Sigmoid colon (tissue), 7 donors: ENCODE measurements around the gene LAMA4. TPM values are rescaled to one million over a fixed set of nuclear protein-coding genes. Genes with fewer than 3 reads are reported as not detected.
"Not testable (repeated sequence)": the region's sequence is repeated elsewhere in the genome, so short reads cannot be mapped to it uniquely, and the experiment has no call there.

ENCODE experiments used
- DNase-seq: peaks from one replicate; pipeline ENCODE4 v3.0.0-alpha.2; 2019
- H3K27ac ChIP-seq, 4 donors: fragments of 200-600 bp; sonication (generic); one replicate each; pipeline ENCODE4 v1.5.1; 2016 to 2019; ENCODE audit warnings: mild to moderate bottlenecking in 1 of 4
- H3K27me3 ChIP-seq, 3 donors: fragments of 200-600 bp; sonication (generic); one replicate each; pipeline ENCODE4 v1.5.1; 2019; ENCODE audit warnings: mild to moderate bottlenecking in 1 of 3
- H3K36me3 ChIP-seq, 4 donors: fragments of 200-600 bp; sonication (generic); one replicate each; pipeline ENCODE4 v1.5.1; 2016 to 2019
- H3K4me1 ChIP-seq, 4 donors: fragments of 200-600 bp; sonication (generic); one replicate each; pipeline ENCODE4 v1.5.1; 2017 to 2019
- H3K4me3 ChIP-seq, 4 donors: fragments of 200-600 bp; sonication (generic); one replicate each; pipeline ENCODE4 v1.5.1; 2017 to 2019; ENCODE audit warnings: mild to moderate bottlenecking in 2 of 4, moderate library complexity in 1 of 4
- H3K9me3 ChIP-seq, 4 donors: fragments of 200-600 bp in 3 of 4; sonication (generic) in 3 of 4; one replicate each; pipeline versions ENCODE4 v1.5.1 to v1.6.1; 2013 to 2019
- CTCF ChIP-seq, 4 experiments: fragments of 450-650 bp in 3 of 4; fragments of 200-600 bp in 1 of 4; IDR thresholded peaks; one replicate each; pipeline ENCODE4 v1.5.1; 2016 to 2019; ENCODE audit warnings: antibody characterized with exemption in 4 of 4, mild to moderate bottlenecking in 3 of 4, moderate library complexity in 2 of 4
- EP300 ChIP-seq, 4 donors: sonication (generic); formaldehyde crosslinking; IDR thresholded peaks; one replicate each; pipeline ENCODE4 v1.6.1; 2017; ENCODE audit warnings: antibody characterized with exemption in 4 of 4
- POLR2A ChIP-seq, 2 donors: fragments of 450-650 bp; IDR thresholded peaks; one replicate each; pipeline ENCODE4 v1.6.1; 2016; ENCODE audit warnings: antibody characterized with exemption in 2 of 2, mild to moderate bottlenecking in 2 of 2, moderate library complexity in 2 of 2
- POLR2AphosphoS5 ChIP-seq, 4 donors: sonication (generic); formaldehyde crosslinking; IDR thresholded peaks; one replicate each; pipeline ENCODE4 v1.6.1; 2017; ENCODE audit warnings: antibody characterized with exemption in 4 of 4
- WGBS, 2 donors: extraction: QIAGEN DNeasy Blood & Tissue Kit; methylation state at CpG; one replicate each; pipeline ENCODE4 v1.1.7; 2013; 5-methylcytosine and 5-hydroxymethylcytosine counted together
- intact Hi-C: fragments of 100-400 bp; cut with DNase I; formaldehyde crosslinking; loops from one replicate; pipeline ENCODE4 v1.15.1; 2023
- polyA plus RNA-seq, 3 donors: library from polyadenylated mRNA; stranded (reverse); fragments of 200-250 nt; gene quantifications; one replicate each; pipeline ENCODE4 v1.2.3, GENCODE V29; 2013
- total RNA-seq, 4 donors: library from RNA; depleted of rRNA; stranded (reverse); fragments of >200 nt; gene quantifications; one replicate each; pipeline ENCODE4 v1.1.0, GENCODE V29; 2016
- donor health status: healthy with polysubstance abuse.
- donor health status: Bipolar disorder and iron deficiency.
- donor health status: healthy.

Gene LAMA4
- total and polyA plus RNA-seq, 7 donors: 6.9 to 225 (median 95.3) TPM

GRCh38 chr6:112203577-112204349 lies 50.6 kb downstream of the LAMA4 start:
- TF ChIP-seq POLR2AphosphoS5 (IDR thresholded peaks at IDR 0.05) (no peak), POLR2A (IDR thresholded peaks at IDR 0.05) (no peak), CTCF (IDR thresholded peaks at IDR 0.05) (no peak)
- Histone ChIP-seq H3K4me3 (no peak overlapping the region), H3K27me3 (no peaks in the 10 kb centered on the region), H3K27ac (peak overlapping the region; percentile 45 to 74 (median 60)), H3K36me3 (peaks cover 0 to 65% (median 5%) of the 10 kb centered on the region in 4 donors), H3K9me3 (no peaks in the 10 kb centered on the region), H3K4me1 (peaks cover 0 to 49% (median 36%) of the 10 kb centered on the region in 4 donors)
- no peak for DNase-seq
- WGBS, 2 donors: 38 to 72% methylated on average over 6 of the region's 6 CpGs
- intact Hi-C loops: no loop called here

GRCh38 chr6:112202639-112203341 lies 51.6 kb downstream of the LAMA4 start:
- H3K36me3 ChIP-seq: peaks cover 0 to 75% (median 5%) of the 10 kb centered on the region in 4 donors
- H3K27me3 ChIP-seq: no peaks in the 10 kb centered on the region
- no peak for TF ChIP-seq POLR2A (IDR thresholded peaks at IDR 0.05)
- no peak for TF ChIP-seq EP300 (IDR thresholded peaks at IDR 0.05)
- no peak for TF ChIP-seq CTCF (IDR thresholded peaks at IDR 0.05)
- no peak for TF ChIP-seq POLR2AphosphoS5 (IDR thresholded peaks at IDR 0.05)
- no peak overlapping the region for H3K4me3 ChIP-seq
- peaks cover 0 to 43% (median 37%) of the 10 kb centered on the region in 4 donors for H3K4me1 ChIP-seq
- intact Hi-C loops: no loop called here
- 67 to 74% methylated on average over 12 of the region's 12 CpGs for WGBS, 2 donors
- no peaks in the 10 kb centered on the region for H3K9me3 ChIP-seq
- DNase-seq: no peak
- peak overlapping the region; percentile 45 to 74 (median 60) for H3K27ac ChIP-seq

DNA sequence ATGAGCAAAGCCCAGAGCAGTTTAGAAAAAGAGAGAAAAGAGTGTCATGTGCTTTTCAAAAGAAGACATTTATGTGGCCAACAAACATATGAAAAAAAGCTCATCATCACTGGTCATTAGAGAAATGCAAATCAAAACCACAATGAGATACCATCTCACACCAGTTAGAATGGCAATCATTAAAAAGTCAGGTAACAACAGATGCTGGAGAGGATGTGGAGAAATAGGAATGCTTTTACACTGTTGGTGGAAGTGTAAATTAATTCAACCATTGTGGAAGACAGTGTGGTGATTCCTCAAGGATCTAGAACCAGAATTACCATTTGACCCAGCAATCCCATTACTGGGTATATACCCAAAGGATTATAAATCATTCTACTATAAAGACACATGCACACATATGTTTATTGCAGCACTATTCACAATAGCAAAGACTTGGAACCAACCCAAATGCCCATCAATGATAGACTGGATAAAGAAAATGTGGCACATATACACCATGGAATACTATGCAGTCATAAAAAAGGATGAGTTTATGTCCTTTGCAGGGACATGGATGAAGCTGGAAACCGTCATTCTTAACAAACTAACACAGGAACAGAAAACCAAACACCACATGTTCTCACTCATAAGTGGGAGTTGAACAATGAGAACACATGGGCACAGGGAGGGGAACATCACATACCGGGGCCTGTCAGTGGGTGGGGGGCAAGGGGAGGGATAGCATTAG lies 54.0 kb downstream of the LAMA4 start:
- DNase-seq, intact Hi-C loops, H3K9me3 ChIP-seq, H3K27me3 ChIP-seq, H3K27ac ChIP-seq, H3K4me3 ChIP-seq: not testable (repeated sequence)
- Histone ChIP-seq H3K4me1 (peaks cover 0 to 34% (median 28%) of the 10 kb centered on the region in 4 donors), H3K36me3 (peaks cover 0 to 66% (median 8%) of the 10 kb centered on the region in 4 donors)
- WGBS, 2 donors: 89% methylated on average over 2 of the region's 2 CpGs

- intact Hi-C loops: no loop called here
- H3K9me3 ChIP-seq: no peaks in the 10 kb centered on the region
- no peak for TF ChIP-seq CTCF (IDR thresholded peaks at IDR 0.05)
- H3K27me3 ChIP-seq: no peaks in the 10 kb centered on the region
- H3K4me3 ChIP-seq: no peak overlapping the region
- peaks cover 0 to 23% (median 18%) of the 10 kb centered on the region in 4 donors for H3K4me1 ChIP-seq
- WGBS, 2 donors: 84 to 87% methylated on average over 3 of the region's 3 CpGs
- peak overlapping the region; percentile 18 to 43 (median 38) for H3K27ac ChIP-seq
- no peak for DNase-seq
- peaks cover 0 to 65% (median 8%) of the 10 kb centered on the region in 4 donors for H3K36me3 ChIP-seq
Measured at GRCh38 chr6:112199001-112199403, 55.4 kb downstream of the LAMA4 start.

- intact Hi-C loops: no loop called here
- no peak for TF ChIP-seq POLR2AphosphoS5 (IDR thresholded peaks at IDR 0.05)
- TF ChIP-seq CTCF (IDR thresholded peaks at IDR 0.05): no peak
- TF ChIP-seq EP300 (IDR thresholded peaks at IDR 0.05): no peak
- no peak for TF ChIP-seq POLR2A (IDR thresholded peaks at IDR 0.05)
- peaks cover 0 to 19% (median 14%) of the 10 kb centered on the region in 4 donors for H3K4me1 ChIP-seq
- no peak overlapping the region for H3K4me3 ChIP-seq
- H3K36me3 ChIP-seq: peaks cover 0 to 65% (median 8%) of the 10 kb centered on the region in 4 donors
- H3K27me3 ChIP-seq: no peaks in the 10 kb centered on the region
- no peaks in the 10 kb centered on the region for H3K9me3 ChIP-seq
- DNase-seq: no peak
- peak overlapping the region; percentile 18 to 43 (median 38) for H3K27ac ChIP-seq
- WGBS, 2 donors: 52 to 71% methylated on average over 4 of the region's 4 CpGs
Measured at GRCh38 chr6:112198582-112198981, 55.8 kb downstream of the LAMA4 start.
